ENCODE measurements around the gene HMGCS2.
"Not testable (repeated sequence)": the region's sequence is repeated elsewhere in the genome, so short reads cannot be mapped to it uniquely, and the experiment has no call there.

HMGCS2 gene

DNA sequence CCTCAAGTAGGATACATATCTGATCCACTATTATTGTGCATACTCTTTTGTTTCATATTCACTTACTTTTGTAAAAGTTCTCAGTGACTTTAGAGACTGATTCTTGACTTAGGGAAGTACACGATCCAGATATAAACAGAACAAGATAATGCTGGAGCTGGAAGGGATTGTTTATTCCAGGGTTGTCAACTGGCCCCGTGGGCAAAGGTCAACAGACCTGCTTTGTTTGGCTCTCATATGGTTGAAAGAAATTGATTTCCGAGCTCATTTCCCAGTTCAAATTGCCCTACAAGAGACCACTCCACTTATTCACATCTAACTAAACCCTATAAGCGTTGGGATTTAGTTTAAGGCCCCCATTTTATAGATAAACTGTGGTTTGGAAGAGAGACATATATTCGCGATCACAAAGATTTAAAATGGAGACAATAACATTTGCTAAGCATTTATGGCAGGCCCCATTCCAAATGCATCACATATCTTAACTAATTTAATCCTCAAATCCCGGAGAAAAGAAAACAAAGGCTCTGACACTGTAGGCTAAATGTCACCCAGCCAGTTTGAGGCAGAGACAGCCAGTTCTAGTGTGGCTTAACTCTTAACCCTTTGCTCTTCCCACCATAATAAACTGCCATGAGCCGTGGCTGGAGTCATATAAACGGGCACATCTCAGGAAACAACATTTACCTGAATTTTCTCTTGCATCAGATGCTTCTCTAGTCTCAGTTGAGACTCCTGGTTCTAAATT lies 21.9 kb upstream of the HMGCS2 start:
- DNase-seq (ENCODE audit: low read depth): no peak

- no peak for DNase-seq (ENCODE audit: low read depth)
These were observed 19.1 kb upstream of the HMGCS2 start for GRCh38 chr1:119787776-119788175.

- DNase-seq (ENCODE audit: low read depth): not testable (repeated sequence)
These were observed 17.9 kb upstream of the HMGCS2 start for GRCh38 chr1:119786473-119787050.

- not testable (repeated sequence) for DNase-seq (ENCODE audit: low read depth)
These were observed 17.3 kb upstream of the HMGCS2 start for GRCh38 chr1:119786046-119786445.

- no peak for DNase-seq (ENCODE audit: low read depth)
These were observed 15.6 kb upstream of the HMGCS2 start for GRCh38 chr1:119784191-119784781.

DNA sequence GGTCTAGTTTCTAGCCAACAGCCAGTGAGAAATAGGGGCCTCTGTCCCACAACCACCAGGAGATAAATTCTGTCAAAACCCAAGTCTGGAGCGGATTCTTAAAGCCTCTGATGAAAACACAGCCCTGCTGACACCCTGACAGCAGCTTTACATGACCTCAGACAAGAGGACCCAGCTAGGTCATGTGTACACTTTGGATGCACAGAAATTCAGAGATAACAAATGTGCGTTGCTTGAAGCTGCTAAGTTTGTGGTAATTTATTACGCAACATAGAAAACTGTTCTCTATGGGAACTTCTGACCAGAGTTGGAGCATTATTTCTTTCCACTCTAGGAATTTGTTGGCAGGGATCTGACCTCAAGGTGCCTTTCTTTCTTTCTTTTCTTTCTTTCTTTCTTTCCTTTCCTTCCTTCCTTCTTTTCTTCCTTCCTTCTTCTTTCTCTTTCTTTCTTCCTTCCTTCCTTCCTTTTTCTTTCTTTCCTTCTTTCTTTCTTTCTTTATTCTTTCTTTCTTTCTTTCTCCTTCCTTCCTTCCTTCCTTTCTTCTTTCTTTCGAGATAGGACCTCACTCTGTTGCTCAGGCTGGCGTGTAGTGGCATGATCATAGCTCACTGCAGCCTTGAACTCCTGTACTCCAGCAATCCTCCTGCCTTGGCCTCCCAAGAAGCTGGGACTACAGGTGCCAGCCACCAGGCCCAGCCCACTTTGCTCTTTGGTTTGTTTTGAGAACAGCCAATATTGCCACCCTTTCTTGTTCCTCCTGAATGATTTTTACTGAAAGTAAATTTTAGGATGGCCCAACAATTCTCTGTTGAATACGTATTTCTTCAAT lies 14.9 kb upstream of the HMGCS2 start:
- DNase-seq (ENCODE audit: low read depth): no peak

DNA sequence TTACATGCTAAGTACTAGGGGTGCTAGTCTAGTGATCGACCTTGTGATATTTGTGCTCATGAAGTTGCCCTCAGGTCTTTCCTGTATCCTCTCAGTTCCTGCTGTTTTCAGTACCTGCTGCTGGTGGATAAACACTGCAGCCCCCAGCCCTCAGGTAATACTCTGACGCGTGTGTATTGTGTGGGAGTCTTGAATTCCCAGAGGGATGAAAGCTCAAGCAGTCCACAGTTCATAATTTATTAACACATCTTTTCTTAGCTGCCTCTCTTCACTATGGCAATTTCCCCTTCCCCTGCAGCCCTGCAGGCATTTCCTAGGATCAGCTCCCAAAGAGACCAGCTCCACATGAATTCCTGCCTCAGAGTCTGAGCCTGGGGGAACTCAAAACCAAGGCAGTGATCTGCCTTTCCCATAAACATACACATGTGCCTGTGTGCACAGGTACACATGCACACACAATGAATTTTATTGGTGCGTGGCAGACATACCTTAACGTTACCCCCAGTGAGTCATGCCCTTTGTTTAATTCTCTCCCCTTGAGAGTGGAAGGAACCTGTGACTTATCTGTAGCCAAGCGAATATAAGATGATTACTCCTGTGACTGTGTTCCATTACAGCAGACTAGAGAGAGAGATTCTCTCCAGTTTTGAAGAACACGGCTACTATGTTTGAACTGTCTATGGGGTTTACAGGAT lies 14.1 kb upstream of the HMGCS2 start:
- DNase-seq (ENCODE audit: low read depth): no peak

DNA sequence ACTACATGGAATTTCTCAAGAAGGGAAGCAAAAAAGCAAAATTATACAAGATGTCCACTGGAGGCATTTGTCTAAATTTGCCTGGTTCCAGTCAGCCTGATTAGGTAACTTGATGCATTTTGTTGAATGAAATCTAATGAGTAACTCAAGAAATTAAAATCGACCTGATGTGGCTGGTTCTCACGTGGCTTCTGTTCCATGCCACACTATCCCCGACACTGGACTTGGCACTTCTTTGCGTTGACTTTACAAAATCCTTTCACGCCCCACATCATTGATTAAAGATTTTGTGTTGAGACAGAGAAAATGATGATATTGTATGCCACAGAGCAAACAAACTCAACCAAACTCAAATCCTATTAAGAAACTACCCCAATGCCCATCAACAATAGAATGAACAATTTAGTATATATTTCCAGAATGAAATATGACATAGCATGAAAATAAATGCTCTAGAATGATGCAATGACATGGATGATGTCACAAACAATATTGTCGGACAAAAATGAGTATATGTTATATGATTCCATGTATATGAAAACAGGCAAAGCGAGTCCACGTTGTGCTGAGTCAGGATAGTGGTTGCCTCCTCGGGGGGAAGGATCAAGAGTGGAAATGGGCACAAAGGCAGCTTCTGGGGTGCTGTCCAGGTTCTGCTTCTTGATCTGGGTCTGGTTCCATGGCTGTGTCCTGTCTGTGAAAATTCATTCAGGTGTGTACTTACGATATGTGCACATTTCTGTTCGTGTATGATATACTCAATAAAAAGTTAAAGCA lies 12.9 kb upstream of the HMGCS2 start:
- no peak for DNase-seq (ENCODE audit: low read depth)

DNA sequence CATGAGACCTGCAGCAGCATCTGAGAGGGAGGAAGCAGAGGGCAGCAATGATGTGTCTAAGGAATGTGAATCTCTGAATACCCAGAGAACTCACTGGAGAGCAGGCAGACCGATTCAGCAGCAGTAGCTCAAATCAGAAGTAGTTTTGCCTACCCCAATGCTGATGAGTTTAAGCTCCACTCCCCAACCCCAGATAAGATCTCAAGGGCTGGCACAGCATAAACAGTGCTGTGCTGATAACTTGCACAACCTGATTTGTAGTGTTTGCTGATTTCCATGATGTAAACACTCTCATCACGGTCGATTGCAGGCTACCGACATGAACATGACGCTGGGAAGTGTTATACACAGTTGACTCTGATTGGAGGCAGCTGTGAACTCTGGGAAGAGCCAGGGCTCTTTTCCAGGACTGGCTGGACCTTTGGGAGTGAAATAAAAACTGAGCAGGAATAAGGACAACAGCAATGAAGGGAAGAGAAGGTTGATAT lies 11.2 kb upstream of the HMGCS2 start:
- no peak for DNase-seq (ENCODE audit: low read depth)

- DNase-seq (ENCODE audit: low read depth): no peak
These were observed 10.3 kb upstream of the HMGCS2 start for GRCh38 chr1:119778886-119779560.

DNA sequence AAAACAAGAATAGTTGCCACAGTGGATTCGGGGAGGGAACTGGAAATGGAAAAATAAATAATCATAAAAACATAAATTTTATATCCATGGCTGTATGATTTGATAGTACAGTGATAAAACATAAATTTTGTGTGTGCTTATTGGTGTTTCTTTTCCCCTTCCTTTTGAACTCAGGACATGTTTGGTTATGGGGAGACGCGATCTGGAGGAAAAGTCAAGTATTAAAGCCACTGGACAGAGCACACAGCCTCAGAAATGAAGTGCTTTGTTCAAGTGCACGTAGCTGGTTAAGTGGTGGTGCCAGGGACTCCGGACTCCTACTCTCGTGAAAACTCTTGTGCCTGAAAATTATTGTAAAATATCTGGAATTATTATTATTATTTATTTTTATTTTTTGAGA lies 9.7 kb upstream of the HMGCS2 start:
- DNase-seq (ENCODE audit: low read depth): no peak

DNA sequence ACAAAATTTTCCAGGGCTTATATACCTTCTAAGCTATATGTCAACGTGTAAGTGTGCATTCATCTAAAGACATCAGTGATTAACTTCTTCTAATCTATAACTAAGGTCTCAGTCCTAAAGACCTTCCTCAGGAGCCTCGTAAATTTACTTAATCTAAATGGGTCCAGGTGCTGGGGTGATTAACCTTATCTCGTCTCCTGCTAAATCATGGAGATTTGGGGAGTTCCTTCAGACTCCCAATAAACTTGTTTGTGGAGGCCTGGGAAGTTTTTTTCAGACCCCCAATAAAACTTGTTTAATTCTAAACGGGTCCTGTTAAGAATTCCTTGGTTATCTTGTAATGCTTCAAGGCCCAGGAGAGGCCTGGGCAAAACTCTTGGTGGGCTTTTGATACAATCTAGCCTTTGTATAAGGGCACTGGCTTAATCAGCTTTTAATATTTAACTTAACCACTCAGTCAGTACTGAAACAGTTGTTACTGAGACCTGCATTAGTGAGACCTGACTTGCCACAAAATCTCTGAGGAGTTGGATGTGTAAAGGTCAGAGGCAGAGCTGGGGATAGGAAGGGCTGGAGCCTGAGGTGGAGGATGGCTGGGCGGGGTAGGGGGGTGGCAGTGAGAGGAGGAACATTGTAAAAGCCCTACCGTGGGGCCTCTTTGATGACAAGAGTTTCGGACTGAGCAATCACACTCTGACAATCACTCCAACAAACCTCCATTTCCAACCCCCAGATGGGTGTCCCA lies 6.2 kb upstream of the HMGCS2 start:
- DNase-seq (ENCODE audit: low read depth): no peak

DNA sequence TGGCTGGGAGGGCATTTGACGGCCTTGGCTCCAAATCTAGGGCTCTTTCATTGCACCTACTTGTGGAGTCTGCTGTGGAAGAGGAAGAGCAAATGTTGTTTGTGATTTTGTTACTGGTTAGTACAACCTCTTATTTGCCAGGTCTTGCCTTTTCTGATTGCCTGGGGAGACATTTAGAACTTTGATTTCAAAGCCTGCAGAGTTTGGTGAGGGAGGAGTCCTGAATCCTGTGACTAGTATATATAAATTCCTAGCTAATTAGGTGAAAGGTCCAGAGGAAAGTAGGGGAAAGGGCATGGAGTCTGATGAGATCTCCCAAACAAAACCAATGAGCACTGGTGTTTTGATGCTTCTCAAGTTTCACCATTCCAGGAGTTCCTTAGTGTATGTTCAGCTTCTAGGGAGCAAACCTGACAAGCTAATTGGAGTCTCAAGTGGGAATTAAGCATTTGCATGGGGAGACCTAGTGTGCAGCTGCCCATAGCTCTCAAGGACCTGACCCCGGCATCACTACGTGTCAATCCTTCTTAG lies 5.1 kb upstream of the HMGCS2 start:
- no peak for DNase-seq (ENCODE audit: low read depth)

GRCh38 chr1:119772298-119772697 lies 3.6 kb upstream of the HMGCS2 start:
- no peak for DNase-seq (ENCODE audit: low read depth)

DNA sequence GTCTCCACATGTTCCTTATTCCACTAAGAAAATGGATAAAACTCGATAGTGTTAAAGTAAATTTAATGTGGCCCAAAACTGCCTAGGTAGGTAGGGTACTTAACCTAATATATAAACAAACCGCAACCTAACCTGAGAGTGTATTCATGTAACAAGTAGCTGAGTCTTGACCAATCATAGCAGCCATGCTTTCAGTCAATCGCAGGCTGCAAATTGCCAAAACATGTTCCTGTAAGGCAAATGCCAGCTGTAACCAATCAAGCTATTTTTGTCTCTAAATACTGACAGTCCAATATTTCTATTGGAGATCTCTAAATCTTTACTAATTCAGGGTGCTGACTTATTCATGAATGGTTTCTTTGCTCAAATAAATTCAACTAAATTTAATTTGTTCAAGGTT lies 3.1 kb upstream of the HMGCS2 start:
- DNase-seq (ENCODE audit: low read depth): no peak

DNA sequence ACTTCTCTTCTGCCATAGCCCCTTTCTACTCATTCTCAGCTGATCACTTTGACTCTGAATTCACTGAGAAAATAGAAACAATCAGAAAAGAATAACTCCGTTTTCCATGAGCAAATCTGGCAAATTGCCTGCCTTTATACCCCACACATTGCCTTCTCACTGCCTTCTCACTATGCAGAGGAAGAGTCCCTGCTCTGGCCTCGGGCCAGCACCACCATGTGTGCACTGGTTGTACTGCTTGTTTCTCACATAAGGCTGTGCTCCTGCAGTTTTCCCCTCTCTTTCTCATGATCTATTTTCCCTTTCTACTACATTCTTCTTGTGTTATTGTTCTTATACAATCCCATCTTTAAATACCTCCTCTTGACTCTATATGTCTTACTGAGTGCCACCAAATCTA lies 2.3 kb upstream of the HMGCS2 start:
- DNase-seq (ENCODE audit: low read depth): no peak

DNA sequence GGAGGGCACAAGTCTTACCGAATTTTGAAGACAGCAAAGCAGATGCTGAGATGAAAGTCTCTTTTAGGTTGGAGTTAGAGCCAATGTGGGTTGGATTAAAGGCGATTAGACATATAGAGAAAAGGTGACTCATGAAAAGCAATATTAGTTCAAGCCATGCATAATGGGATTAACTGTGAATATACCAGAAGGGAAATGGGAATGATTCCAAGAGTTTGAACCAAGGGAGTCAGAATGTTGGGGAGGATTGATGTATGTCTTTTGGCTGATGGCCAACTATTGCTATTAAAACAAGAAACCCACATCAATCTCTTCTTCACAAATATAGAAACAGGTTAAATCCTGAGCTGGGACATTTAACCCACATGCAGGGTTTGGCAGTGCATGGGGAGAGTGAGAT lies 1.2 kb downstream of the HMGCS2 start:
- no peak for DNase-seq (ENCODE audit: low read depth)

GRCh38 chr1:119766374-119766794 lies 2.3 kb downstream of the HMGCS2 start:
- no peak for DNase-seq (ENCODE audit: low read depth)

DNA sequence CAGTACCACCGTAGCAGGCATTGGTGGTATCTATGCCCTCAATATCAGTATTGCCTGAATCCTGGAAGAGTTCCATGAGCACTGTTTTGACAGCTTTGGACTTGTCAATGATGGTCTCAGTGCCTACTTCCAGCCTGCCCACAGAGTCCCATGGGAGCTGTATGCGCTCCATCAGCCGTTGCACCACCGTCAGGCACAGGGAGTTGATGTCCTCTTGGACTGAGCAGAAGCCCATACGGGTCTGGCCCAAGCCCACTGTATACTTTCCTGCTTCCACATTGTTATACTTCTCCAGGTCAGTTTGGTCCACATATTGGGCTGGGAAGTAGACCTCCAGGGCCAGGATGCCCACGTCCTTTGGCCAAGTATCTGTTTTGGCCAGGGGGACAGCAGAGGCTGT lies 4.5 kb downstream of the HMGCS2 start:
- no peak for DNase-seq (ENCODE audit: low read depth)

DNA sequence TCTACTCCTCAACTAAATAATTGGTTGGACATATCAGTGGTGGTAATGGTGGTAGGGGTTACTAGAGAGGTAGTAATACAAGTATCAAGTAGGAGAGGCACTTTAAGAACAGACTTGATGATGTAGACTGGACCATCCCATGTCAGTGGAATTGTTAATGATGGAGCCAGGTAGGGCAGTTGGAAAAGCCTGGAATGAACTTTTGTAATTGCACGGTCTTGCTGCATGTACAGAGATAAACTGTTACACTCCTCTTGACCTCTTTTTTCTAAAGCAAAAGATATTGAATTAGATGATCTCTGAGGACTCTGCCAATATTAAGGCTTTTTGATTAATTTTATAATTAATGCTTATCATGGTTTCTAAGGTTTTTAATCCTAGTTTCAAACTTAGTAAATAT lies 5.8 kb downstream of the HMGCS2 start:
- no peak for DNase-seq (ENCODE audit: low read depth)

Data from stimulated activated CD8-positive, alpha-beta memory T cell treated with anti-CD3 and anti-CD28 coated beads, Interleukin-7, amount 100 ng/mL, for 24 hours (primary cell).